Neural progenitor cell (in vitro differentiated cells): ENCODE measurements around the gene SH2D3C. TPM values are rescaled to one million over a fixed set of nuclear protein-coding genes. Genes with fewer than 3 reads are reported as not detected.

ENCODE experiments used
- DNase-seq: peaks from one replicate; pipeline ENCODE4 v3.0.0-alpha.2; 2016; ENCODE audit warnings: low spot score
- H2AFZ ChIP-seq: fragments of 200-600 bp; sonication (generic); replicated peaks from 2 replicates; pipeline ENCODE4 v1.6.1; 2016; ENCODE audit warnings: antibody characterized with exemption
- H3F3A ChIP-seq: fragments of 200-600 bp; sonication (generic); 2 replicates; pipeline ENCODE4 v1.6.1; 2016; ENCODE audit warnings: antibody characterized with exemption, low read depth
- H3K27ac ChIP-seq: fragments of 200-600 bp; sonication (generic); 2 replicates; pipeline ENCODE4 v1.5.1; 2016; ENCODE audit warnings: mild to moderate bottlenecking
- H3K27me3 ChIP-seq: fragments of 200-600 bp; sonication (generic); 2 replicates; pipeline ENCODE4 v1.6.1; 2016; ENCODE audit warnings: mild to moderate bottlenecking, moderate library complexity
- H3K36me3 ChIP-seq: fragments of 200-600 bp; sonication (generic); 2 replicates; pipeline ENCODE4 v1.5.1; 2016
- H3K4me1 ChIP-seq: fragments of 200-600 bp; sonication (generic); 2 replicates; pipeline ENCODE4 v1.6.1; 2016; ENCODE audit warnings: mixed run types
- H3K4me2 ChIP-seq: fragments of 200-600 bp; sonication (generic); 2 replicates; pipeline ENCODE4 v1.6.1; 2016
- H3K4me3 ChIP-seq: fragments of 200-600 bp; sonication (generic); 2 replicates; pipeline ENCODE4 v1.5.1; 2016
- H3K79me2 ChIP-seq: fragments of 200-600 bp; sonication (generic); 2 replicates; pipeline ENCODE4 v1.6.1; 2016; ENCODE audit warnings: low read depth
- H3K9ac ChIP-seq: fragments of 200-600 bp; sonication (generic); 2 replicates; pipeline ENCODE4 v1.6.1; 2016
- H3K9me3 ChIP-seq: fragments of 200-600 bp; sonication (generic); 2 replicates; pipeline ENCODE4 v1.5.1; 2016; ENCODE audit warnings: low read depth
- H4K20me1 ChIP-seq: fragments of 200-600 bp; sonication (generic); 2 replicates; pipeline ENCODE4 v1.6.1; 2016; ENCODE audit warnings: low read depth
- H3K27ac Mint-ChIP-seq: 3 replicates; pipeline ENCODE4 v1.8.0; 2021; ENCODE audit warnings: mixed read lengths
- H3K27me3 Mint-ChIP-seq: 2 replicates; pipeline ENCODE4 v1.8.0; 2022; ENCODE audit warnings: low read depth, mild to moderate bottlenecking, inconsistent platforms, moderate library complexity, mixed read lengths; ENCODE audit not compliant: insufficient read depth
- H3K36me3 Mint-ChIP-seq: 3 replicates; pipeline ENCODE4 v1.8.0; 2021; ENCODE audit warnings: mixed read lengths
- H3K4me1 Mint-ChIP-seq: 3 replicates; pipeline ENCODE4 v1.8.0; 2021; ENCODE audit warnings: mixed read lengths
- H3K4me3 Mint-ChIP-seq: 3 replicates; pipeline ENCODE4 v1.8.0; 2021; ENCODE audit warnings: mild to moderate bottlenecking, moderate library complexity, mixed read lengths
- H3K9me3 Mint-ChIP-seq: 3 replicates; pipeline ENCODE4 v1.8.0; 2020; ENCODE audit warnings: mixed read lengths
- EZH2 ChIP-seq: fragments of 200-600 bp; sonication (generic); IDR thresholded peaks from 2 replicates; pipeline ENCODE4 v1.6.1; 2017; ENCODE audit warnings: antibody characterized with exemption, mild to moderate bottlenecking, moderate library complexity
- EZH2phosphoT487 ChIP-seq: fragments of 200-600 bp; sonication (generic); IDR thresholded peaks from 2 replicates; pipeline ENCODE4 v1.6.1; 2017; ENCODE audit warnings: antibody characterized with exemption
- total RNA-seq: library from RNA; depleted of rRNA; stranded (reverse); fragments of >200 nt; gene quantifications from 2 replicates; pipeline ENCODE4 v1.2.3, GENCODE V29; 2015; ENCODE audit warnings: low replicate concordance
- TF ChIP-seq, protein P1 (sequence below): fragments of 200-600 bp; sonication (generic); IDR thresholded peaks from 2 replicates; pipeline ENCODE4 v1.5.1; 2017; ENCODE audit warnings: antibody characterized with exemption, mild to moderate bottlenecking

SH2D3C gene
- total RNA-seq, 1 donor from 2014 or later = 1.9 TPM

- H3K4me2 ChIP-seq = no peak overlapping the region
- no peak for DNase-seq
- H2AFZ ChIP-seq = peak overlapping the region; percentile 83
- H3K9me3 ChIP-seq = no peaks in the 10 kb centered on the region
- Mint-ChIP-seq H3K4me3 (no peak overlapping the region), H3K9me3 (no peaks in the 10 kb centered on the region), H3K36me3 (no peaks in the 10 kb centered on the region), H3K4me1 (no peaks in the 10 kb centered on the region), H3K27ac (no peak overlapping the region), H3K27me3 (peaks cover 7% of the 10 kb centered on the region)
- no peaks in the 10 kb centered on the region for H3K79me2 ChIP-seq
- H3K27me3 ChIP-seq = no peaks in the 10 kb centered on the region
- no peak overlapping the region for H3K4me3 ChIP-seq
- H3K27ac ChIP-seq = no peak overlapping the region
- H3K4me1 ChIP-seq = no peaks in the 10 kb centered on the region
- no peaks in the 10 kb centered on the region for H3K36me3 ChIP-seq
- H4K20me1 ChIP-seq = no peaks in the 10 kb centered on the region
- peaks cover 7% of the 10 kb centered on the region for H3F3A ChIP-seq
- no peak overlapping the region for H3K9ac ChIP-seq
- TF ChIP-seq EZH2phosphoT487 (no peak), EZH2 (no peak)
- TF ChIP-seq, protein P1, sequence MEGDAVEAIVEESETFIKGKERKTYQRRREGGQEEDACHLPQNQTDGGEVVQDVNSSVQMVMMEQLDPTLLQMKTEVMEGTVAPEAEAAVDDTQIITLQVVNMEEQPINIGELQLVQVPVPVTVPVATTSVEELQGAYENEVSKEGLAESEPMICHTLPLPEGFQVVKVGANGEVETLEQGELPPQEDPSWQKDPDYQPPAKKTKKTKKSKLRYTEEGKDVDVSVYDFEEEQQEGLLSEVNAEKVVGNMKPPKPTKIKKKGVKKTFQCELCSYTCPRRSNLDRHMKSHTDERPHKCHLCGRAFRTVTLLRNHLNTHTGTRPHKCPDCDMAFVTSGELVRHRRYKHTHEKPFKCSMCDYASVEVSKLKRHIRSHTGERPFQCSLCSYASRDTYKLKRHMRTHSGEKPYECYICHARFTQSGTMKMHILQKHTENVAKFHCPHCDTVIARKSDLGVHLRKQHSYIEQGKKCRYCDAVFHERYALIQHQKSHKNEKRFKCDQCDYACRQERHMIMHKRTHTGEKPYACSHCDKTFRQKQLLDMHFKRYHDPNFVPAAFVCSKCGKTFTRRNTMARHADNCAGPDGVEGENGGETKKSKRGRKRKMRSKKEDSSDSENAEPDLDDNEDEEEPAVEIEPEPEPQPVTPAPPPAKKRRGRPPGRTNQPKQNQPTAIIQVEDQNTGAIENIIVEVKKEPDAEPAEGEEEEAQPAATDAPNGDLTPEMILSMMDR = no peak
Measured at GRCh38 chr9:127724012-127724411, 54.5 kb downstream of the SH2D3C start.

GRCh38 chr9:127723444-127723843, 55.0 kb downstream of the SH2D3C start:
- H3K27me3 Mint-ChIP-seq = peaks cover 7% of the 10 kb centered on the region
- Histone ChIP-seq H3K4me3 (no peak overlapping the region), H3K9ac (no peak overlapping the region), H3K27ac (no peak overlapping the region), H3K4me2 (no peak overlapping the region), H3K36me3 (no peaks in the 10 kb centered on the region), H3K27me3 (no peaks in the 10 kb centered on the region), H2AFZ (no peak overlapping the region), H3K9me3 (no peaks in the 10 kb centered on the region), H4K20me1 (no peaks in the 10 kb centered on the region), H3F3A (peaks cover 7% of the 10 kb centered on the region), H3K79me2 (no peaks in the 10 kb centered on the region), H3K4me1 (no peaks in the 10 kb centered on the region)
- H3K4me1 Mint-ChIP-seq = no peaks in the 10 kb centered on the region
- no peak overlapping the region for H3K4me3 Mint-ChIP-seq
- TF ChIP-seq, protein P1 = no peak
- no peak for TF ChIP-seq EZH2
- no peak for TF ChIP-seq EZH2phosphoT487
- no peak overlapping the region for H3K27ac Mint-ChIP-seq
- H3K9me3 Mint-ChIP-seq = no peaks in the 10 kb centered on the region
- no peaks in the 10 kb centered on the region for H3K36me3 Mint-ChIP-seq
- no peak for DNase-seq

DNA sequence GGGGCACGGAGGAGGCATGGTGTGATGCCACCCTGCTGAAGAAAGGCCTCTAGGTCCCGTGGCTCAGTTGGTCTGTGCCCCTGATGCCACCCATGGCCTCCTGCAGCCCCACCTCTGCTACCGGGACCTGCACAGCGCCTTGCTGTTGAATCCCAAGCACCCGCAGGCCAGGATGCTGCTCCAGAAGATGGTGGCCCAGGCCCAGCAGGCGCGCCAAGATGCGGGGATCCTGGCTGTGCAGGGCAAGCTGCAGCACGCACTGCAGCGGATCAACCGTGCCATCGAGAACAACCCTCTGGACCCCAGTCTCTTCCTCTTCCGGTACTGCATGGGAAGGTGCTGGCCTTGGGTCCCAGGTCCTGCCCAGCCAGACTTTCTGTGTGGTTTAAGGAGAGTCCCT, 55.5 kb downstream of the SH2D3C start:
- H3K36me3 Mint-ChIP-seq = no peaks in the 10 kb centered on the region
- no peak overlapping the region for H3K9ac ChIP-seq
- H3K27ac Mint-ChIP-seq = no peak overlapping the region
- no peak overlapping the region for H3K4me2 ChIP-seq
- H3K27me3 Mint-ChIP-seq = peaks cover 7% of the 10 kb centered on the region
- no peaks in the 10 kb centered on the region for H3K36me3 ChIP-seq
- no peak overlapping the region for H2AFZ ChIP-seq
- no peaks in the 10 kb centered on the region for H4K20me1 ChIP-seq
- no peaks in the 10 kb centered on the region for H3K4me1 Mint-ChIP-seq
- no peak overlapping the region for H3K4me3 ChIP-seq
- no peak for TF ChIP-seq EZH2phosphoT487
- TF ChIP-seq, protein P1 = no peak
- no peak for TF ChIP-seq EZH2
- no peak overlapping the region for H3K27ac ChIP-seq
- H3K9me3 Mint-ChIP-seq = no peaks in the 10 kb centered on the region
- H3F3A ChIP-seq = peaks cover 7% of the 10 kb centered on the region
- H3K27me3 ChIP-seq = no peaks in the 10 kb centered on the region
- no peaks in the 10 kb centered on the region for H3K4me1 ChIP-seq
- no peak for DNase-seq
- no peaks in the 10 kb centered on the region for H3K79me2 ChIP-seq
- no peak overlapping the region for H3K4me3 Mint-ChIP-seq
- no peaks in the 10 kb centered on the region for H3K9me3 ChIP-seq
